Measurements from ENCODE around the gene PPP6R3. TPM values are rescaled to one million over a fixed set of nuclear protein-coding genes. Genes with fewer than 3 reads are reported as not detected.

The PPP6R3 gene
- polyA plus RNA-seq, 1 donor (not counting 4 experiments of a cell fraction or from before 2014, with no cell fraction given), result 50.2 TPM

DNA sequence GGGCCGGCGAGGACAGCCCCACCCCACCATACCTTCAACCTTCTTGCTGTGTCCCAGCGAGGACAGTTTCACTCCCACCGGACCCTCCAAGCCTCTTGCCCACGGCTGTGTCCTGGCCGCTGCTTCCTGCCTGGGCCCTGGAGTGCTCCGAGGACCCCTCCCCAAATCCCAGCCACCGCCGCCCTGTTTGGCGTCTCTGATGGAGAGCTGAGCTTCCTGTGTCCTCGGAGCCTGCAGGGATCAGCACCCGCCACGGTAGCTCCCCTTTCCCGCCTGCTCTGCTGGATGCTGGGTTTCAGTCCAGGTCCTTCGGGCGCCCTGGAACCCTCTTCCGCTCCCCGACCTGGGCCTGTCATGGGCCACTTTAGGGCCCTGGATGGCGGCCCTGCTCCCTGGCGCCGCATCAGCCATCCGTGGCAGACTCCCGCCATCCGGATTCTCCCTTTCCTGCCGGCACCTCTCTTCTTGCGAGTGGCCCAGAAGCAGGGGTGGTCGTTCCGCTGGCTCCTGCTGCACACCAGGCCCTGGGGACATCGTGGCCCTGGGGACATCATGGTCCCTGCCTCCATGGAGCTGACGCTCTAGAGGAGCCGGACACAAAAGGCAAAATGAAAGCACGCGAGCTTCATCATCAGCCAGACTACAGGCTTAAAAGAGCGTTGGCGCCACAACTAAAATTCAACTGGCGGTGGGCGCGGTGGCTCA lies 189.5 kb downstream of the PPP6R3 start:
- no peak for TF ChIP-seq CTCF (optimal IDR thresholded peaks at IDR 0.05 in 1 of 3, IDR thresholded peaks at IDR 0.05 in 1 of 3, conservative IDR thresholded peaks at IDR 0.05 in 1 of 3; ENCODE audit: extremely low read depth in 1 of 3, insufficient read depth in 2 of 3, low read length in 3 of 3)
- TF ChIP-seq EZH2 (IDR thresholded peaks at IDR 0.05; ENCODE audit: low read length), result no peak
- H3K79me2 ChIP-seq (ENCODE audit: control insufficient read depth, insufficient read depth, low read length), result no peaks in the 10 kb centered on the region
- DNase-seq (ENCODE audit: low read depth, low spot score) (no peak), FAIRE-seq (no peak)
- H2AFZ ChIP-seq (ENCODE audit: control insufficient read depth, low read length), result no peak overlapping the region
- H3K4me3 ChIP-seq (ENCODE audit: control insufficient read depth in 2 of 3, extremely low read depth in 1 of 3, insufficient read depth in 2 of 3, low read depth in 1 of 3, low read length in 3 of 3), result no peak overlapping the region
- no peak overlapping the region for H3K9ac ChIP-seq (ENCODE audit: control insufficient read depth, extremely low read depth, insufficient read depth, low read length)
- H3K9me1 ChIP-seq (ENCODE audit: control insufficient read depth, extremely low read depth, insufficient read depth, low read length), result no peaks in the 10 kb centered on the region
- no peaks in the 10 kb centered on the region for H3K36me3 ChIP-seq (ENCODE audit: control insufficient read depth in 2 of 2, extremely low read depth in 1 of 2, insufficient read depth in 2 of 2, low read length in 2 of 2)
- no peaks in the 10 kb centered on the region for H3K9me3 ChIP-seq (ENCODE audit: control insufficient read depth, low read depth, low read length)
- H3K27me3 ChIP-seq (ENCODE audit: control insufficient read depth, extremely low read depth, insufficient read depth, low read length), result peaks cover 15% of the 10 kb centered on the region
- peaks cover 3% of the 10 kb centered on the region for H3K4me1 ChIP-seq (ENCODE audit: control insufficient read depth, extremely low read depth, insufficient read depth, low read length)
- no peak overlapping the region for H3K4me2 ChIP-seq (ENCODE audit: control insufficient read depth, extremely low read depth, insufficient read depth, low read depth, low read length)
- no peak overlapping the region for H3K27ac ChIP-seq (ENCODE audit: control insufficient read depth, insufficient read depth, low read length)
- dilution Hi-C loops (cut with MboI; ENCODE audit: extremely low pct_ligation_motif_present, low sequenced_read_pairs), result no loop called here
- H4K20me1 ChIP-seq (ENCODE audit: control insufficient read depth, extremely low read depth, insufficient read depth, low read length), result no peaks in the 10 kb centered on the region

- FAIRE-seq (no peak), DNase-seq (ENCODE audit: low read depth, low spot score) (no peak)
- no peak for TF ChIP-seq EZH2 (IDR thresholded peaks at IDR 0.05; ENCODE audit: low read length)
- no peak for TF ChIP-seq CTCF (optimal IDR thresholded peaks at IDR 0.05 in 1 of 3, IDR thresholded peaks at IDR 0.05 in 1 of 3, conservative IDR thresholded peaks at IDR 0.05 in 1 of 3; ENCODE audit: extremely low read depth in 1 of 3, insufficient read depth in 2 of 3, low read length in 3 of 3)
- H3K4me2 ChIP-seq (ENCODE audit: control insufficient read depth, extremely low read depth, insufficient read depth, low read depth, low read length), result no peak overlapping the region
- no peaks in the 10 kb centered on the region for H3K79me2 ChIP-seq (ENCODE audit: control insufficient read depth, insufficient read depth, low read length)
- H3K9me3 ChIP-seq (ENCODE audit: control insufficient read depth, low read depth, low read length), result no peaks in the 10 kb centered on the region
- dilution Hi-C loops (cut with MboI; ENCODE audit: extremely low pct_ligation_motif_present, low sequenced_read_pairs), result no loop called here
- H2AFZ ChIP-seq (ENCODE audit: control insufficient read depth, low read length), result no peak overlapping the region
- H3K9me1 ChIP-seq (ENCODE audit: control insufficient read depth, extremely low read depth, insufficient read depth, low read length), result no peaks in the 10 kb centered on the region
- no peak overlapping the region for H3K4me3 ChIP-seq (ENCODE audit: control insufficient read depth in 2 of 3, extremely low read depth in 1 of 3, insufficient read depth in 2 of 3, low read depth in 1 of 3, low read length in 3 of 3)
- no peak overlapping the region for H3K9ac ChIP-seq (ENCODE audit: control insufficient read depth, extremely low read depth, insufficient read depth, low read length)
- H3K27me3 ChIP-seq (ENCODE audit: control insufficient read depth, extremely low read depth, insufficient read depth, low read length), result peaks cover 15% of the 10 kb centered on the region
- H4K20me1 ChIP-seq (ENCODE audit: control insufficient read depth, extremely low read depth, insufficient read depth, low read length), result no peaks in the 10 kb centered on the region
- peaks cover 3% of the 10 kb centered on the region for H3K4me1 ChIP-seq (ENCODE audit: control insufficient read depth, extremely low read depth, insufficient read depth, low read length)
- H3K36me3 ChIP-seq (ENCODE audit: control insufficient read depth in 2 of 2, extremely low read depth in 1 of 2, insufficient read depth in 2 of 2, low read length in 2 of 2), result no peaks in the 10 kb centered on the region
- no peak overlapping the region for H3K27ac ChIP-seq (ENCODE audit: control insufficient read depth, insufficient read depth, low read length)
Measured at GRCh38 chr11:68650801-68651200, 190.2 kb downstream of the PPP6R3 start.
